ENCODE results near the gene RBL2. TPM values are rescaled to one million over a fixed set of nuclear protein-coding genes. Genes with fewer than 3 reads are reported as not detected.

RBL2 gene
- total and polyA plus RNA-seq, 9 of the 15 experiments (the other 6 are each of a cell fraction or from before 2014, with no cell fraction given) = 7.8 to 76.3 (median 28.5) TPM

- Histone ChIP-seq H3K36me3 (ENCODE audit: control insufficient read depth, insufficient read depth, low read length) (no peaks in the 10 kb centered on the region), H4K20me1 (replicated peaks; ENCODE audit: control insufficient read depth, insufficient read depth, low read length) (no peaks in the 10 kb centered on the region), H3K27me3 (ENCODE audit: control insufficient read depth in 2 of 2, insufficient read depth in 2 of 2, low read length in 2 of 2) (no peaks in the 10 kb centered on the region; a peak in 2 of 5 replicates), H3K4me3 (no peak overlapping the region), H3K9me3 (replicated peaks; ENCODE audit: control insufficient read depth, insufficient read depth, low read depth, low read length) (no peaks in the 10 kb centered on the region), H3K9me1 (ENCODE audit: control insufficient read depth, insufficient read depth, low read length) (no peaks in the 10 kb centered on the region), H3K4me1 (replicated peaks in 1 of 2; ENCODE audit: control insufficient read depth in 2 of 2, insufficient read depth in 2 of 2, low read length in 2 of 2) (peaks cover 4 to 11% of the 10 kb centered on the region in 2 experiments; a peak in 4 of 5 replicates), H3K9ac (ENCODE audit: insufficient read depth in 1 of 2, low read depth in 2 of 2, low read length in 2 of 2) (no peak overlapping the region), H3K27ac (ENCODE audit: extremely low read depth, low read depth, low read length) (no peak overlapping the region), H3K4me2 (ENCODE audit: insufficient read depth, low read length) (no peak overlapping the region), H3K79me2 (ENCODE audit: control insufficient read depth, insufficient read depth, low read length) (no peaks in the 10 kb centered on the region), H2AFZ (ENCODE audit: low read depth, low read length) (no peak overlapping the region)
- no TSS peak for BruUV-seq (replicated peaks)
- POLR2A ChIA-PET = interaction anchor here (1.1 kb wide), 1 partner anchor 22 kb away, joined by 3 read pairs; no protein-coding TSS in a partner anchor
- DNase-seq (ENCODE audit: extremely low read depth in 1 of 4, low spot score in 3 of 4) = peak in 2 of 4 experiments; percentile 13 to 29
- CTCF ChIA-PET (ENCODE audit: low intra/inter-chr PET ratio) = no interaction called here
- in situ Hi-C loops (cut with MboI) = loop anchor here (10.0 to 25.0 kb wide), 2 partner anchors 453 to 1320 kb away; partner anchors contain the start of genes CHD9 and CHD9NB
- intact Hi-C loops (cut with micrococcal nuclease) = loop anchor here (5.0 to 10.0 kb wide), 2 partner anchors 373 to 450 kb away; no protein-coding TSS in a partner anchor
- FAIRE-seq = no peak
- no peak for ATAC-seq
- 26% methylated on average over 12 of the region's 12 CpGs for WGBS (ENCODE audit: insufficient coverage, low coverage, missing lambda C conversion rate)
- TF ChIP-seq CBFA2T3 (IDR thresholded peaks at IDR 0.05) (peak; percentile 89), FOSL1 (tag; conservative IDR thresholded peaks at IDR 0.05) (peak; percentile 74), PRPF4 (IDR thresholded peaks at IDR 0.05; ENCODE audit: insufficient read depth, low read depth, low read length, poor library complexity, severe bottlenecking) (no peak), EP400 (IDR thresholded peaks at IDR 0.05) (peak; percentile 27; the same call in 1 of the 2 replicates), ZNF347 (CRISPR knock-in tag; IDR thresholded peaks at IDR 0.05; ENCODE audit: low read depth) (no peak), HMG20A (CRISPR knock-in tag; conservative IDR thresholded peaks at IDR 0.05) (0 out of 2 replicates have a peak, but pooled peaks have one; percentile 71), GTF2B (IDR thresholded peaks at IDR 0.05; ENCODE audit: extremely low read depth, insufficient read length) (no peak), KDM1A (IDR thresholded peaks at IDR 0.05) (peak; percentile 94), MYC (IDR thresholded peaks at IDR 0.05; ENCODE audit: low read depth, low read length) (peak; percentile 42; the same call in 1 of the 2 replicates), MYC (CRISPR knock-in tag; IDR thresholded peaks at IDR 0.05; ENCODE audit: borderline replicate concordance, low read depth) (no peak), TCF7 (IDR thresholded peaks at IDR 0.05; ENCODE audit: borderline replicate concordance) (no peak), HDAC2 (IDR thresholded peaks at IDR 0.05) (peak; percentile 52; the same call in 1 of the 2 replicates), ZNF830 (CRISPR knock-in tag; IDR thresholded peaks at IDR 0.05) (no peak), USF2 (CRISPR knock-in tag; IDR thresholded peaks at IDR 0.05) (no peak), NCOR1 (IDR thresholded peaks at IDR 0.05) (peak; percentile 65), ATF3 (IDR thresholded peaks at IDR 0.05) (peak; percentile 57), ATF3 (CRISPR knock-in tag; conservative IDR thresholded peaks at IDR 0.05) (no peak), GABPB2 (CRISPR knock-in tag; conservative IDR thresholded peaks at IDR 0.05) (no peak), TEAD4 (IDR thresholded peaks at IDR 0.05; ENCODE audit: low read length) (peak; percentile 89), TEAD4 (CRISPR knock-in tag; IDR thresholded peaks at IDR 0.05; ENCODE audit: borderline replicate concordance) (no peak)
Observed at GRCh38 chr16:53507464-53508179, 73.4 kb downstream of the RBL2 start.
